HT1080 (cell line): ENCODE measurements around the gene COPE. TPM values are rescaled to one million over a fixed set of nuclear protein-coding genes. Genes with fewer than 3 reads are reported as not detected.

Source experiments
- DNase-seq: peaks from one replicate; pipeline ENCODE4 v3.0.0-alpha.2; 2015; ENCODE audit warnings: low read depth
- total RNA-seq: library from RNA; depleted of rRNA; stranded (reverse); fragments of >200 nt; shearing (Covaris generic); gene quantifications from 2 replicates; pipeline ENCODE4 v1.2.3, GENCODE V29; 2014; rRNA removed

Gene COPE
- total RNA-seq, 1 experiment from 2014 or later: 410 TPM

DNA sequence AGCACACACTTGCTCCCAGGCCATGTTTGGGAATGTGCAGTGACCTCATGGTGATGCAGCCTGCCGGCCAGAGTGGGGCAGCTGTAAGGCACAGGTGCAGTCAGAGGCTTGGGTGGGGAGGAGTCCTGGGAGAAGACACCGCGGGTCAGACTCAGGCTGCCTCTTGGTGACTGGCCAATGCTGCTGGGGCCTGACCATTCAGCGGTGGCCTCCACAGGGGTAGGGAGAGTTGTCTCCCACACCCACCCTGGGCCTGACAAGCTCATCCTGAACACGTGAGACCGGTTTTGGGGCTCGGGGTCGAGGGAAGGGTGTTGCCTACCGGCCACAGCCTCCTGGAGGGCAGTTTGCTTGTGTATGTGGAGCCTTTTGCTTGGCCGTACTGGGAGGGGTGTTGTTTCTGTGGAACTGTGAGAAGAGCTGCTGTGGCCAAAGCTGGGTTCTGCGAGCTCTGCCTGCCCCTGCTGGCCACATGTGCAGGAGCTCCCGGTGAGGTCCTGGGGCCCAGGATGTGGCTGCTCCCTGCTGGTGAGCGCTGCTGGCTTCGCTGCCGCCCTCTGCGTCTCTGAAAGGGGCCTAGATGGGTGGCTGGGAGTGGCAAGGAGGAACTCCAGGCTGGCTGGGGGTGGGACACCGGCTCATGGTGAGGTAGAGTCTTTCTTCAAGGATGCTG lies 65.3 kb downstream of the COPE start:
- DNase-seq: no peak

DNA sequence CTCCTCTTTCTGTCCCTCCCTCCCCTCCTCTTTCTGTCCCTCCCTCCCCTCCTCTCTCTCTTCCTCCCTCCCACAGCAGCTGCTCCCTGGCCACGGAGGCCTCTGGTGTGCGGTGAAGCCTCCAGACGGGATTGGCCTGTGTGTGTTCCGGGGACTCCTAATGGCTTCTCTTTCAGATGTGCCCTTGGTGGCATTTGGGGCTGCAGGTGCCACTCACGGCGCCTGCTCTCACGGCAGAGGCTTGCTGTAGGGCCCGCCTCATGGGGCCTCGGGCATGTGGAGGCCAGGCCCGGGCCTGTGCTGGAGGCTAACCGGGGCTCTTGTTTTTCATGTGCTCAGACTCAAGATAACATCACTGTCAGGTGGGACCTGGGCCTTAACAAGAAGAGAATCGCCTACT lies 66.5 kb downstream of the COPE start:
- DNase-seq: no peak

DNA sequence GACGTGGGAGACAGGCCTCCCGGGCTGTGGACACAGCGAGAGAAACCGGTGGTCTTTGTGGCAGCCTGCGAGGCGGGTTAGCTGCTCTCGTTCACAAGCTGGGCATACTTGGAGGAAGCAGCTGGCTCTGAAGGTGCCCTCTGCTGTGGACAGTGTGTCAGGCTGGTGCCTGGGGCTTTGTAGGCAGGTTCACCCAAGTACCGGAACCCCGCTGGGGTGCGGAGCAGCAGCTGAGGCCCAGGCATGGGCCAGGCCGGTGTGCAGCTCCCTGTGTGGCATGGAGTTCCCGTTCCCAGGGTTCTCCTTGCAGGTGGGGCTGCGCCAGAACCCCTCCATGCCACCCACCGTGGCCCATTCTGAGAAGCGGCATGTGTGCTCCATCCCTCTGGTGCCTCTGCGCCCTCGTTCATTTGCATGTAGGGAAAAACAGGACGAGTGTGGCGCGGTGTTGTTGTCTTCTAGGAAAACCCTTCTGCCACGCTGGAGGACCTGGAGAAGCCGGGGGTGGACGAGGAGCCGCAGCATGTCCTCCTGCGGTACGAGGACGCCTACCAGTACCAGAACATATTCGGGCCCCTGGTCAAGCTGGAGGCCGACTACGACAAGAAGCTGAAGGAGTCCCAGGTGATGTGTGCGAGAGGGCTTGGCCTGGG lies 67.4 kb downstream of the COPE start:
- no peak for DNase-seq

DNA sequence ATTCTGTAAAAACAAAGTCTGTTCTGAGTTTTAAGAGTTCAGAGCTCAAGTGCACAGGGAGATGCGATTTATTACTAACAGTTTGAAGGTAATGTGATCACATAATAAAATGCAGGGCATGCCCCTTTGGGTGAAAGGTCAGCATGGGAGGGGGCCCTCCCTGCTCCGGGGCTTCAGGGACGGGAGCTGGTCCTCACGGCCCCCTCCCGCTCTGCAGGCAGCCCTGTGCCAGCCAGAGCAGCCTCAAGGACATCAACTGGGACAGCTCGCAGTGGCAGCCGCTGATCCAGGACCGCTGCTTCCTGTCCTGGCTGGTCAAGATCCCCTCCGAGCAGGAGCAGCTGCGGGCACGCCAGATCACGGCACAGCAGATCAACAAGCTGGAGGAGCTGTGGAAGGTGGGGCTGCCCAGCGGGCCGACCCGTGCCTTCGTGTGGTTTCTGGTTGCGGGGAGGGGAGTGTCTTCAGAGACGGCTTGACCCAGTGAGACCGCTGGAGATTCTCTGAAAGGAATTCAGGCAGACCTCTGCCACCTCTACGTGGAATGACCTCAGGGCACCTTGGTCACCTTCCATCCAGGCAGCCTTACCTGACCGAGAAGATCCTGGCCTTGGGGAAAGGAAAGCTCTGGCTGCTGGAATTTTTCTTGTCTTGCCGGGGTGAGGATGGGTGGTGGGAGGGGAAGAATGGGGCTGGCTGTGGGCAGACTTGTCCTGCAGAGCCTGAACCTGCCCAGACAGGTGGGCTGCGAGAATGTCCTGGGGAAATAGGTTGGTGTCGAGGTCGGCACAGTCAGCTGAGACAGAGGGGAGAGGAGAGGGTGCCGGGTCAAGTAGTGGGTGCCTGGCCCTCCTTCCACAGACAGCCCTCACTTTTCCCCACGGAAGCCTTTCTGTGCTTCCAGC lies 68.5 kb downstream of the COPE start:
- DNase-seq: no peak

DNA sequence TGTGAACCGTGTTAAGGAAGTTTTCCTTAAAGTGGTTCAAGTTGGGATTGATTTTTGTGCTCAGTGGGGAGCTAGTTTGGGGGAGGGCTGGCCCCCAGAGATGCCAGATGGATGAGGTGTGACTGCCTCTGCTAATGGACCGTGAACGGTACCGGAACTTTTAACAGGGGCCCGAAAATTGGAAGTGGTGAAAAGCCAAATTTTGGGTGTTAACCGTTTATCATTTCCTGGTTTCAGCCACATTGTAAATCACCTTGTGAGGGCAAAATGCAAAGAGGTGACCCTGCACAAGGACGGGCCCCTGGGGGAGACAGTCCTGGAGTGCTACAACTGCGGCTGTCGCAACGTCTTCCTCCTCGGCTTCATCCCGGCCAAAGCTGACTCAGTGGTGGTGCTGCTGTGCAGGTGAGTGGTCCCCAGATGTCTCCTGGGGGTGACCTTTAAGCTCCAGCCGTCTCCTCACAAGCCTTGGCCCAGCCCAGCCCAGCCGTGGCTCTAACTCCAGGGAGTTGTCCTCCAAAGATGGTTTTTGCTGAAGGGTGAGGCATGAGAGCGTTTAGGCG lies 69.3 kb downstream of the COPE start:
- DNase-seq: no peak

Other genes with a start within 250 kb of the COPE start
- 2.8 and 3.0 TPM in 2 replicates for gene CRTC1, start 235.7 kb downstream of the COPE start, total RNA-seq
- not detected in 2 replicates for gene COMP, start 128.1 kb downstream of the COPE start, total RNA-seq
- gene UPF1, start 87.4 kb downstream of the COPE start, total RNA-seq: 57.5 and 59.1 TPM in 2 replicates
- 1.0 and 3.4 TPM in 2 replicates for gene CERS1, start 23.2 kb downstream of the COPE start, total RNA-seq
- gene DDX49, start 328 bp upstream of the COPE start, total RNA-seq: 137 and 139 TPM in 2 replicates
- gene HOMER3, start 21.8 kb upstream of the COPE start, total RNA-seq: 70.4 and 73.3 TPM in 2 replicates
- gene SUGP2, start 114.1 kb upstream of the COPE start, total RNA-seq: 39.1 TPM in 2 replicates
- gene ARMC6, start 114.2 kb upstream of the COPE start, total RNA-seq: 126 and 130 TPM in 2 replicates
- 0.37 and 0.56 TPM in 2 replicates for gene SLC25A42, start 144.6 kb upstream of the COPE start, total RNA-seq
- 25.4 and 46.4 TPM in 2 replicates for gene TMEM161A, start 219.1 kb upstream of the COPE start, total RNA-seq